Upper lobe of left lung (tissue), 6 donors: ENCODE results near the gene DLK2. TPM values are rescaled to one million over a fixed set of nuclear protein-coding genes. Genes with fewer than 3 reads are reported as not detected.
"Not testable (repeated sequence)": the region's sequence is repeated elsewhere in the genome, so short reads cannot be mapped to it uniquely, and the experiment has no call there.

Source experiments
- ATAC-seq, 2 donors: fragments of 200-7000 bp; cut with Tn5 transposase; one replicate each; pipeline ENCODE4 v1.9.1; 2022; ENCODE audit warnings: mild to moderate bottlenecking in 2 of 2, moderate library complexity in 2 of 2; ENCODE audit not compliant: low FRiP score in 2 of 2
- DNase-seq, 2 donors: peaks; one replicate each; pipeline ENCODE4 v3.0.0-alpha.2; 2019 to 2020
- H3K27ac ChIP-seq, 4 donors: fragments of 200-600 bp; sonication (generic); one replicate each; pipeline ENCODE4 v1.5.1; 2016 to 2019
- H3K27me3 ChIP-seq, 4 donors: fragments of 200-600 bp; sonication (generic); one replicate each; pipeline ENCODE4 v1.5.1; 2017 to 2019
- H3K36me3 ChIP-seq, 4 donors: fragments of 200-600 bp; sonication (generic); one replicate each; pipeline ENCODE4 v1.5.1; 2016 to 2019
- H3K4me1 ChIP-seq, 4 donors: fragments of 200-600 bp; sonication (generic); one replicate each; pipeline ENCODE4 v1.5.1; 2018 to 2019
- H3K4me3 ChIP-seq, 4 donors: fragments of 200-600 bp; sonication (generic); one replicate each; pipeline ENCODE4 v1.5.1; 2017 to 2019; ENCODE audit warnings: mild to moderate bottlenecking in 2 of 4, moderate library complexity in 1 of 4
- H3K9me3 ChIP-seq, 4 donors: fragments of 200-600 bp; sonication (generic); one replicate each; pipeline ENCODE4 v1.5.1; 2018 to 2019
- CTCF ChIP-seq, 6 experiments: fragments of 450-650 bp in 4 of 6; fragments of 200-600 bp in 2 of 6; sonication (generic) in 2 of 6; IDR thresholded peaks; one replicate each; pipeline ENCODE4 v1.5.1; 2016 to 2019; ENCODE audit warnings: antibody characterized with exemption in 6 of 6
- EP300 ChIP-seq, 4 donors: sonication (generic); formaldehyde crosslinking; IDR thresholded peaks; one replicate each; pipeline ENCODE4 v1.5.1; 2017; ENCODE audit warnings: antibody characterized with exemption in 4 of 4, control low read depth in 2 of 4
- POLR2A ChIP-seq, 4 donors: fragments of 450-650 bp; IDR thresholded peaks; one replicate each; pipeline ENCODE4 v1.5.1; 2016 to 2017; ENCODE audit warnings: antibody characterized with exemption in 4 of 4, mild to moderate bottlenecking in 2 of 4
- POLR2AphosphoS5 ChIP-seq, 2 donors: sonication (generic); formaldehyde crosslinking; IDR thresholded peaks; one replicate each; pipeline ENCODE4 v1.5.1; 2017; ENCODE audit warnings: antibody characterized with exemption in 2 of 2
- WGBS, 2 donors: methylation state at CpG; one replicate each; pipeline ENCODE4 v1.1.5; 2017 to 2018; 5-methylcytosine and 5-hydroxymethylcytosine counted together
- total RNA-seq, 6 donors: library from RNA; depleted of rRNA in 4 of 6; stranded (reverse); fragments of >200 nt in 4 of 6; gene quantifications; one replicate each; pipeline versions ENCODE4 v1.1.0 to v1.2.1, GENCODE V29; 2016 to 2021
- donor health status: DM: no; HTN: no; CAD: no; lungs with moderate emphysema.
- donor health status: DM: no; HTN: yes; CAD: no; lungs with severe emphysema.

Gene DLK2
- total RNA-seq: 1 to 10 TPM in 2 of 6 donors, under 1 TPM in 2, not detected in 2; 0.34 to 2.4 (median 1.2) TPM

GRCh38 chr6:43455531-43456428 lies at the start of gene DLK2:
TSS of gene DLK2 (minus strand) at chr6:43455548. CDS start at chr6:43454825, 723 bp downstream.
- Histone ChIP-seq H3K9me3 (no peaks in the 10 kb centered on the region), H3K36me3 (peaks cover 0 to 20% (median 16%) of the 10 kb centered on the region in 4 donors), H3K27me3 (peaks cover 0 to 21% (median 7%) of the 10 kb centered on the region in 4 donors), H3K27ac (peak within 1 kb of the TSS in 1 of 4 donors; percentile 57), H3K4me3 (peak within 1 kb of the TSS; percentile 22 to 62 (median 60)), H3K4me1 (peaks cover 16 to 24% (median 19%) of the 10 kb centered on the region in 4 donors)
- ATAC-seq (no peak), DNase-seq (no peak)
- TF ChIP-seq POLR2AphosphoS5 (IDR thresholded peaks at IDR 0.05): no peak
- TF ChIP-seq POLR2A (IDR thresholded peaks at IDR 0.05): no peak
- no peak for TF ChIP-seq CTCF (IDR thresholded peaks at IDR 0.05)
- TF ChIP-seq EP300 (IDR thresholded peaks at IDR 0.05): no peak
- 3 to 6% methylated on average over 27 of the region's 55 CpGs for WGBS, 2 donors

- no peak for TF ChIP-seq POLR2A (IDR thresholded peaks at IDR 0.05)
- H3K4me3 ChIP-seq: no peak overlapping the region
- ATAC-seq: no peak
- WGBS, 2 donors: 87 to 90% methylated on average over 4 to 8 of the region's 8 CpGs
- no peaks in the 10 kb centered on the region for H3K9me3 ChIP-seq
- no peak overlapping the region for H3K27ac ChIP-seq
- no peak for DNase-seq
- peaks cover 19 to 77% (median 62%) of the 10 kb centered on the region in 4 donors for H3K36me3 ChIP-seq
- no peaks in the 10 kb centered on the region for H3K27me3 ChIP-seq
- peaks cover 10 to 24% (median 16%) of the 10 kb centered on the region in 4 donors for H3K4me1 ChIP-seq
Measured at GRCh38 chr6:43503443-43503842, 48.1 kb upstream of the DLK2 start.

- no peak overlapping the region for H3K4me3 ChIP-seq
- no peak for ATAC-seq
- WGBS, 2 donors: 92% methylated on average over 2 to 4 of the region's 4 CpGs
- no peak overlapping the region for H3K27ac ChIP-seq
- TF ChIP-seq POLR2AphosphoS5 (IDR thresholded peaks at IDR 0.05): no peak
- no peak for TF ChIP-seq EP300 (IDR thresholded peaks at IDR 0.05)
- TF ChIP-seq POLR2A (IDR thresholded peaks at IDR 0.05): no peak
- no peak for TF ChIP-seq CTCF (IDR thresholded peaks at IDR 0.05)
- H3K27me3 ChIP-seq: no peaks in the 10 kb centered on the region
- peaks cover 22 to 84% (median 66%) of the 10 kb centered on the region in 4 donors for H3K36me3 ChIP-seq
- H3K9me3 ChIP-seq: no peaks in the 10 kb centered on the region
- DNase-seq: no peak
- peaks cover 10 to 24% (median 16%) of the 10 kb centered on the region in 4 donors for H3K4me1 ChIP-seq
Measured at GRCh38 chr6:43502666-43503065, 47.3 kb upstream of the DLK2 start.

- ATAC-seq (no peak), DNase-seq (no peak)
- H3K4me1 ChIP-seq: peaks cover 11 to 26% (median 23%) of the 10 kb centered on the region in 4 donors
- no peaks in the 10 kb centered on the region for H3K9me3 ChIP-seq
- H3K36me3 ChIP-seq: peaks cover 22 to 87% (median 69%) of the 10 kb centered on the region in 4 donors
- no peak overlapping the region for H3K4me3 ChIP-seq
- H3K27me3 ChIP-seq: no peaks in the 10 kb centered on the region
- 94 to 100% methylated on average over 2 to 3 of the region's 3 CpGs for WGBS, 2 donors
- TF ChIP-seq CTCF (IDR thresholded peaks at IDR 0.05) (no peak), EP300 (IDR thresholded peaks at IDR 0.05) (no peak), POLR2AphosphoS5 (IDR thresholded peaks at IDR 0.05) (no peak), POLR2A (IDR thresholded peaks at IDR 0.05) (no peak)
- H3K27ac ChIP-seq: peak overlapping the region in 3 of 4 donors; percentile 52 to 78 (median 54)
Measured at GRCh38 chr6:43500921-43501320, 45.6 kb upstream of the DLK2 start.

- Histone ChIP-seq H3K4me1 (peaks cover 25 to 39% (median 35%) of the 10 kb centered on the region in 4 donors), H3K36me3 (peaks cover 22 to 70% (median 53%) of the 10 kb centered on the region in 4 donors), H3K27me3 (no peaks in the 10 kb centered on the region), H3K27ac (peak overlapping the region in 3 of 4 donors; percentile 52 to 78 (median 54)), H3K4me3 (no peak overlapping the region), H3K9me3 (no peaks in the 10 kb centered on the region)
- TF ChIP-seq CTCF (IDR thresholded peaks at IDR 0.05) (no peak), EP300 (IDR thresholded peaks at IDR 0.05) (no peak), POLR2AphosphoS5 (IDR thresholded peaks at IDR 0.05) (no peak), POLR2A (IDR thresholded peaks at IDR 0.05) (no peak)
- DNase-seq (no peak), ATAC-seq (no peak)
- 72 to 87% methylated on average over 11 to 12 of the region's 12 CpGs for WGBS, 2 donors
Measured at GRCh38 chr6:43499028-43499815, 43.9 kb upstream of the DLK2 start.

GRCh38 chr6:43498291-43498690 lies 42.9 kb upstream of the DLK2 start:
- 86 to 87% methylated on average over 5 of the region's 5 CpGs for WGBS, 2 donors
- peaks cover 28 to 40% (median 35%) of the 10 kb centered on the region in 4 donors for H3K4me1 ChIP-seq
- H3K27ac ChIP-seq: peak overlapping the region in 2 of 4 donors; percentile 26 to 78
- not testable (repeated sequence) for H3K4me3 ChIP-seq, H3K9me3 ChIP-seq, H3K27me3 ChIP-seq, DNase-seq, ATAC-seq
- peaks cover 19 to 60% (median 44%) of the 10 kb centered on the region in 4 donors for H3K36me3 ChIP-seq
